Measurements from ENCODE around the gene FOCAD. TPM values are rescaled to one million over a fixed set of nuclear protein-coding genes. Genes with fewer than 3 reads are reported as not detected.

FOCAD gene
- total and polyA plus RNA-seq, 10 of the 15 experiments (the other 5 are each of a cell fraction or from before 2014, with no cell fraction given), result 13.7 to 93.0 (median 41.8) TPM

DNA sequence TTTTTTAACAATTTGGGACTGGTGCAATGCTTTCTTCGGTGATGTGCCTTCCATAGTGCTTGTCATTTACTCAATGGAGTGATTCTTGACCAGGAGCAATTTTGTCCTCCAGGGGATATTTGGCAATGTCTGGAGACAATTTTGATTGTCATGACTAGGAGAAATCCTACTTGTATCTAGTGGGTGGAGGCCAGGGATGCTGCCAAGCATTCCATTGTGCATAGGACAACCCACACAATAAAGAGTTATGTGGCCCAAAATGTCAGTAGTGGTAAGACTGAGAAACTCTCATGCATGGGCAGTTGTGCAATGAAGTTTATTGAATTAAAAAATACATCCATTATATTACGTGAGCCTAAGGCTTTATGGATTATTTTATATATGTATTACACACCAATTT, 70.5 kb downstream of the FOCAD start (continued):
- TF ChIP-seq, protein P1, sequence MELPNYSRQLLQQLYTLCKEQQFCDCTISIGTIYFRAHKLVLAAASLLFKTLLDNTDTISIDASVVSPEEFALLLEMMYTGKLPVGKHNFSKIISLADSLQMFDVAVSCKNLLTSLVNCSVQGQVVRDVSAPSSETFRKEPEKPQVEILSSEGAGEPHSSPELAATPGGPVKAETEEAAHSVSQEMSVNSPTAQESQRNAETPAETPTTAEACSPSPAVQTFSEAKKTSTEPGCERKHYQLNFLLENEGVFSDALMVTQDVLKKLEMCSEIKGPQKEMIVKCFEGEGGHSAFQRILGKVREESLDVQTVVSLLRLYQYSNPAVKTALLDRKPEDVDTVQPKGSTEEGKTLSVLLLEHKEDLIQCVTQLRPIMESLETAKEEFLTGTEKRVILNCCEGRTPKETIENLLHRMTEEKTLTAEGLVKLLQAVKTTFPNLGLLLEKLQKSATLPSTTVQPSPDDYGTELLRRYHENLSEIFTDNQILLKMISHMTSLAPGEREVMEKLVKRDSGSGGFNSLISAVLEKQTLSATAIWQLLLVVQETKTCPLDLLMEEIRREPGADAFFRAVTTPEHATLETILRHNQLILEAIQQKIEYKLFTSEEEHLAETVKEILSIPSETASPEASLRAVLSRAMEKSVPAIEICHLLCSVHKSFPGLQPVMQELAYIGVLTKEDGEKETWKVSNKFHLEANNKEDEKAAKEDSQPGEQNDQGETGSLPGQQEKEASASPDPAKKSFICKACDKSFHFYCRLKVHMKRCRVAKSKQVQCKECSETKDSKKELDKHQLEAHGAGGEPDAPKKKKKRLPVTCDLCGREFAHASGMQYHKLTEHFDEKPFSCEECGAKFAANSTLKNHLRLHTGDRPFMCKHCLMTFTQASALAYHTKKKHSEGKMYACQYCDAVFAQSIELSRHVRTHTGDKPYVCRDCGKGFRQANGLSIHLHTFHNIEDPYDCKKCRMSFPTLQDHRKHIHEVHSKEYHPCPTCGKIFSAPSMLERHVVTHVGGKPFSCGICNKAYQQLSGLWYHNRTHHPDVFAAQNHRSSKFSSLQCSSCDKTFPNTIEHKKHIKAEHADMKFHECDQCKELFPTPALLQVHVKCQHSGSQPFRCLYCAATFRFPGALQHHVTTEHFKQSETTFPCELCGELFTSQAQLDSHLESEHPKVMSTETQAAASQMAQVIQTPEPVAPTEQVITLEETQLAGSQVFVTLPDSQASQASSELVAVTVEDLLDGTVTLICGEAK (IDR thresholded peaks at IDR 0.05; ENCODE audit: borderline replicate concordance), result no peak

DNA sequence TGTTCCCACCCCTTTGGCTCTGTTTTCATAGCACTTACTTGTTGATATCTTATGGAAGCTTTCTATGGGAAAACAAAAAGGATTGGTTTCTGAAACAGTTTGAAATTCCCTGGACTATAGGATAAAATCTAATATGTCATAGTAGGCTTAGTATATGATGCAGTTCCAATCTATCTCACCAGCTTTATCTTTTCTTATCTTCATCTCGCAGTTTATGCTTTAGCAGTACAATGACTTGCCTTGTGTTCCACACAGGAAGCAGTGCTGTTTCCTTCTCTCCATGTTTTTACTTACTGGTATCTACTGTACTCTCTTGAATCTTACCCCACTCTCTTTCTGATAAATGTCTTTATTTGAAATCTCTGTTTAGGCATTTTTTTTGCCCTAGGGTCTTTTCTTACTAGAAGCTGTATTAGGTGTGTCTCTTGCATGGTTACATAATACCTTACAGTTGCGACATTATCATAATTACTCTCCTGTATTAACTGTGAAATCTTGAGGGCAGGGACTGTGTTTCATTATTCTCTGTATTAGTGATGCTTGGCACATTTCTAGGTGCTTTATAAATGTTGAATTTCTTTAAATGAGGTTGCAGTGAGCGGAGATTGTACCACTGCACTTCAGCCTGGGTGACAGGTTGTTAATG, 76.3 kb downstream of the FOCAD start:
- H3K4me3 ChIP-seq, result no peak overlapping the region
- no TSS peak for BruUV-seq (replicated peaks)
- H2AFZ ChIP-seq (ENCODE audit: control insufficient read depth, low read depth, low read length), result no peak overlapping the region
- peaks cover 0 to 4% of the 10 kb centered on the region in 2 experiments for H3K36me3 ChIP-seq (ENCODE audit: control insufficient read depth in 2 of 2, insufficient read depth in 2 of 2, low read length in 1 of 2)
- in situ Hi-C loops (cut with MboI), result no loop called here
- no peaks in the 10 kb centered on the region for H3K4me1 ChIP-seq (ENCODE audit: control insufficient read depth, insufficient read depth, low read length)
- ATAC-seq (no peak), FAIRE-seq (no peak), DNase-seq (ENCODE audit: low read depth, low spot score) (no peak)
- no peak overlapping the region for H3K9ac ChIP-seq (ENCODE audit: control insufficient read depth, insufficient read depth, low read length)
- WGBS (ENCODE audit: insufficient coverage, insufficient replicate concordance, low lambda C conversion rate, missing lambda C conversion rate), result 96% methylated on average over 3 of the region's 3 CpGs
- no peaks in the 10 kb centered on the region for H3K79me2 ChIP-seq (ENCODE audit: control insufficient read depth, insufficient read depth, low read length)
- H3K9me3 ChIP-seq (replicated peaks; ENCODE audit: control insufficient read depth, insufficient read depth, low read length), result no peaks in the 10 kb centered on the region; the same call in 2 of the 3 replicates
- H4K20me1 ChIP-seq (ENCODE audit: control insufficient read depth, insufficient read depth), result no peaks in the 10 kb centered on the region
- intact Hi-C loops (cut with micrococcal nuclease; ENCODE audit: unreplicated experiment), result no loop called here
- POLR2A ChIA-PET, result no interaction called here
- CTCF ChIA-PET, result no interaction called here
- H3K4me2 ChIP-seq (ENCODE audit: control insufficient read depth, insufficient read depth), result no peak overlapping the region
- no peak overlapping the region for H3K27ac ChIP-seq (ENCODE audit: control insufficient read depth, insufficient read depth)
- RAD21 ChIA-PET (ENCODE audit: unreplicated experiment), result interaction anchor here (0.7 kb wide), 1 partner anchor 180 kb away, joined by 3 read pairs; no protein-coding TSS in a partner anchor
- SMC1A ChIA-PET (ENCODE audit: uncharacterized antibody, unreplicated experiment), result interaction anchor here (1.0 kb wide), 1 partner anchor 19 kb away, joined by 4 read pairs; no protein-coding TSS in a partner anchor
- TF ChIP-seq YY1 (IDR thresholded peaks at IDR 0.05; ENCODE audit: low read depth, low read length), result no peak
- no peak for TF ChIP-seq HCFC1 (IDR thresholded peaks at IDR 0.05; ENCODE audit: low read length)
- no peak for TF ChIP-seq IKZF1 (conservative IDR thresholded peaks at IDR 0.05)
- TF ChIP-seq MTA2 (IDR thresholded peaks at IDR 0.05; ENCODE audit: low read depth), result no peak
- no peak for TF ChIP-seq BCL11A (IDR thresholded peaks at IDR 0.05; ENCODE audit: low read depth, low read length)
- TF ChIP-seq, protein P2, sequence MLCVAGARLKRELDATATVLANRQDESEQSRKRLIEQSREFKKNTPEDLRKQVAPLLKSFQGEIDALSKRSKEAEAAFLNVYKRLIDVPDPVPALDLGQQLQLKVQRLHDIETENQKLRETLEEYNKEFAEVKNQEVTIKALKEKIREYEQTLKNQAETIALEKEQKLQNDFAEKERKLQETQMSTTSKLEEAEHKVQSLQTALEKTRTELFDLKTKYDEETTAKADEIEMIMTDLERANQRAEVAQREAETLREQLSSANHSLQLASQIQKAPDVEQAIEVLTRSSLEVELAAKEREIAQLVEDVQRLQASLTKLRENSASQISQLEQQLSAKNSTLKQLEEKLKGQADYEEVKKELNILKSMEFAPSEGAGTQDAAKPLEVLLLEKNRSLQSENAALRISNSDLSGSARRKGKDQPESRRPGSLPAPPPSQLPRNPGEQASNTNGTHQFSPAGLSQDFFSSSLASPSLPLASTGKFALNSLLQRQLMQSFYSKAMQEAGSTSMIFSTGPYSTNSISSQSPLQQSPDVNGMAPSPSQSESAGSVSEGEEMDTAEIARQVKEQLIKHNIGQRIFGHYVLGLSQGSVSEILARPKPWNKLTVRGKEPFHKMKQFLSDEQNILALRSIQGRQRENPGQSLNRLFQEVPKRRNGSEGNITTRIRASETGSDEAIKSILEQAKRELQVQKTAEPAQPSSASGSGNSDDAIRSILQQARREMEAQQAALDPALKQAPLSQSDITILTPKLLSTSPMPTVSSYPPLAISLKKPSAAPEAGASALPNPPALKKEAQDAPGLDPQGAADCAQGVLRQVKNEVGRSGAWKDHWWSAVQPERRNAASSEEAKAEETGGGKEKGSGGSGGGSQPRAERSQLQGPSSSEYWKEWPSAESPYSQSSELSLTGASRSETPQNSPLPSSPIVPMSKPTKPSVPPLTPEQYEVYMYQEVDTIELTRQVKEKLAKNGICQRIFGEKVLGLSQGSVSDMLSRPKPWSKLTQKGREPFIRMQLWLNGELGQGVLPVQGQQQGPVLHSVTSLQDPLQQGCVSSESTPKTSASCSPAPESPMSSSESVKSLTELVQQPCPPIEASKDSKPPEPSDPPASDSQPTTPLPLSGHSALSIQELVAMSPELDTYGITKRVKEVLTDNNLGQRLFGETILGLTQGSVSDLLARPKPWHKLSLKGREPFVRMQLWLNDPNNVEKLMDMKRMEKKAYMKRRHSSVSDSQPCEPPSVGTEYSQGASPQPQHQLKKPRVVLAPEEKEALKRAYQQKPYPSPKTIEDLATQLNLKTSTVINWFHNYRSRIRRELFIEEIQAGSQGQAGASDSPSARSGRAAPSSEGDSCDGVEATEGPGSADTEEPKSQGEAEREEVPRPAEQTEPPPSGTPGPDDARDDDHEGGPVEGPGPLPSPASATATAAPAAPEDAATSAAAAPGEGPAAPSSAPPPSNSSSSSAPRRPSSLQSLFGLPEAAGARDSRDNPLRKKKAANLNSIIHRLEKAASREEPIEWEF (IDR thresholded peaks at IDR 0.05; ENCODE audit: insufficient replicate concordance, low read depth, low read length), result no peak
- TF ChIP-seq, protein P3, sequence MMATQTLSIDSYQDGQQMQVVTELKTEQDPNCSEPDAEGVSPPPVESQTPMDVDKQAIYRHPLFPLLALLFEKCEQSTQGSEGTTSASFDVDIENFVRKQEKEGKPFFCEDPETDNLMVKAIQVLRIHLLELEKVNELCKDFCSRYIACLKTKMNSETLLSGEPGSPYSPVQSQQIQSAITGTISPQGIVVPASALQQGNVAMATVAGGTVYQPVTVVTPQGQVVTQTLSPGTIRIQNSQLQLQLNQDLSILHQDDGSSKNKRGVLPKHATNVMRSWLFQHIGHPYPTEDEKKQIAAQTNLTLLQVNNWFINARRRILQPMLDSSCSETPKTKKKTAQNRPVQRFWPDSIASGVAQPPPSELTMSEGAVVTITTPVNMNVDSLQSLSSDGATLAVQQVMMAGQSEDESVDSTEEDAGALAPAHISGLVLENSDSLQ (IDR thresholded peaks at IDR 0.05), result no peak
- TF ChIP-seq CHD4 (IDR thresholded peaks at IDR 0.05), result no peak
- TF ChIP-seq ETV6 (conservative IDR thresholded peaks at IDR 0.05 in 1 of 2, IDR thresholded peaks at IDR 0.05 in 1 of 2; ENCODE audit: borderline replicate concordance in 1 of 2, low read depth in 1 of 2), result no peak
- TF ChIP-seq DPF2 (IDR thresholded peaks at IDR 0.05), result no peak
- no peak for TF ChIP-seq NR2C2 (IDR thresholded peaks at IDR 0.05; ENCODE audit: borderline replicate concordance, control insufficient read depth, insufficient read length, low read depth)
- H3K27me3 ChIP-seq (replicated peaks in 1 of 2; ENCODE audit: control insufficient read depth in 2 of 2, insufficient read depth in 2 of 2, low read length in 1 of 2), result no peaks in the 10 kb centered on the region
